HFFc6 (cell line): ENCODE measurements around the gene BACE2. TPM values are rescaled to one million over a fixed set of nuclear protein-coding genes. Genes with fewer than 3 reads are reported as not detected.

ENCODE experiments used
- DNase-seq: peaks from one replicate; pipeline ENCODE4 v3.0.0-alpha.2; 2018
- H3K27ac Mint-ChIP-seq: 2 replicates; pipeline ENCODE4 v1.8.0; 2020; ENCODE audit warnings: mild to moderate bottlenecking, mixed read lengths
- H3K27me3 Mint-ChIP-seq: 2 replicates; pipeline ENCODE4 v1.8.0; 2021; ENCODE audit warnings: mild to moderate bottlenecking, moderate library complexity, mixed read lengths; ENCODE audit not compliant: insufficient read depth
- H3K36me3 Mint-ChIP-seq: 2 replicates; pipeline ENCODE4 v1.8.0; 2021; ENCODE audit warnings: low read depth, mixed read lengths
- H3K4me1 Mint-ChIP-seq: 2 replicates; pipeline ENCODE4 v1.8.0; 2020; ENCODE audit warnings: low read depth, mixed read lengths
- H3K4me3 Mint-ChIP-seq: 2 replicates; pipeline ENCODE4 v1.8.0; 2020; ENCODE audit warnings: mild to moderate bottlenecking, moderate library complexity, mixed read lengths
- H3K9me3 Mint-ChIP-seq: 2 replicates; pipeline ENCODE4 v1.8.0; 2020; ENCODE audit warnings: mild to moderate bottlenecking, mixed read lengths
- CTCF ChIP-seq: fragments of 200-600 bp; sonication (generic); IDR thresholded peaks from 2 replicates; pipeline ENCODE4 v1.5.0; 2021; ENCODE audit warnings: antibody characterized with exemption, mild to moderate bottlenecking
- microRNA-seq: library from miRNA; unstranded; fragments of <30 nt; microRNA quantifications from one replicate; pipeline ENCODE4, GENCODE V29; 2019
- total RNA-seq, 6 experiments: library from RNA; stranded (reverse); fragmentation: NEBNext Ultra II Directional; extraction: Animal tissue kit (Norgen Biotek cat#: 25700); gene quantifications; 2 replicates in 1 of 6; 3 replicates in 5 of 6; pipeline ENCODE4 v1.2.3, GENCODE V29; 2021

BACE2 gene
- total RNA-seq, 6 experiments from 2014 or later, result 2.8 to 13.2 (median 3.8) TPM

DNA sequence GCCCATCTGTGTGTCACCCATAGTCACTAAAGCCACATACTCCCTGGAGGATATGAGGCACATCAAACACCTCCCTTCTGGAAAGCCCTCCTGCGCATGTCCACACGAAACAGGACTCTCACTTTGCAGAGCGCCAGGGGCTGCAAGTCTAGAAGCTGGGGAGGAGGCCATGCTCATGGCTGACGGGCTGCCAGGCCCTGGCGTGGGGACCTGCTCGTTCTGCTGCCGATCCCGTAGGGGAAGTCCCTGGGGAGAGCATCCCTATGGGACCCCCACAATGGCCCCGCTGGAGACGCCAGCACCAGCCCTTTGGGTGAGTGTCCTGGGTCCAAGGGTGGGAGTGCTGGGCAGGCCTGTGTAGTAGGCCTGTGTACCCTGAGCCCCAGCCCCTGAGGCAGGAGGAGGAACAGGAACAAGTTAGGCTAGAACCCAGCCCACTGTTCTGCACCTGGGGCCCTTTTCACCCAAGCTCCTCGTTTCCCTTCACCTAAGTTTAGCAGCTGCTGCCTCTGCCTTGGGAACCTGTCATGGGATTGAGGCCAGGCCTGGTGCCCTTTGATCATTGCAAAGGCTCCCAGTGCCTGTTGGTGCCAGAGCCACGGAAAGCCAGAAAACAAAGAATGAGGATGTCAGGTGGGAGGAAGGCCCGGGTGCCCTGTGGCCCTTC is 158.6 kb downstream of the BACE2 start:
- no peak for TF ChIP-seq CTCF
- Mint-ChIP-seq H3K4me1 (no peaks in the 10 kb centered on the region), H3K36me3 (no peaks in the 10 kb centered on the region), H3K27me3 (no peaks in the 10 kb centered on the region; the same call in none of the 2 replicates), H3K27ac (no peak overlapping the region), H3K9me3 (peaks cover 5% of the 10 kb centered on the region; the same call in 1 of the 2 replicates), H3K4me3 (no peak overlapping the region)
- no peak for DNase-seq

- no peak for TF ChIP-seq CTCF
- Mint-ChIP-seq H3K9me3 (peaks cover 5% of the 10 kb centered on the region), H3K27ac (no peak overlapping the region), H3K4me1 (no peaks in the 10 kb centered on the region), H3K4me3 (no peak overlapping the region), H3K36me3 (no peaks in the 10 kb centered on the region), H3K27me3 (no peaks in the 10 kb centered on the region; the same call in none of the 2 replicates)
- DNase-seq, result no peak
These were observed 159.8 kb downstream of the BACE2 start for GRCh38 chr21:41327753-41328152.

- H3K9me3 Mint-ChIP-seq, result peaks cover 6% of the 10 kb centered on the region
- no peak for TF ChIP-seq CTCF
- DNase-seq, result no peak
- no peaks in the 10 kb centered on the region for H3K27me3 Mint-ChIP-seq
- no peaks in the 10 kb centered on the region for H3K36me3 Mint-ChIP-seq
- H3K4me1 Mint-ChIP-seq, result no peaks in the 10 kb centered on the region
- no peak overlapping the region for H3K27ac Mint-ChIP-seq
- no peak overlapping the region for H3K4me3 Mint-ChIP-seq
These were observed 161.0 kb downstream of the BACE2 start for GRCh38 chr21:41328660-41329607.

Small RNAs within 50 kb of the gene (microRNA-seq; reads per million reads assigned to microRNA genes)
- gene MIR3197, result 2.3 reads per million

Other genes with a start within 250 kb of the BACE2 start
- gene FAM3B, start 148.6 kb downstream of the BACE2 start, total RNA-seq, result not detected
- gene MX2, start 193.9 kb downstream of the BACE2 start, total RNA-seq, result under 1 TPM in 5 of 6 experiments, not detected in 1; 0.11 to 0.61 (median 0.36) TPM